IMR-90 (cell line): Measurements from ENCODE around the gene C5orf58. TPM values are rescaled to one million over a fixed set of nuclear protein-coding genes. Genes with fewer than 3 reads are reported as not detected.

Source experiments
- ATAC-seq: fragments of 200-7000 bp; cut with Tn5 transposase; 2 replicates; pipeline ENCODE4 v1.9.1; 2020; ENCODE audit warnings: low read depth, mild to moderate bottlenecking, moderate library complexity
- BruUV-seq: library from RNA; stranded (reverse); fragments of 400-500 nt; replicated peaks from 2 replicates; lab custom pipeline; 2021; lab: Mats Ljungman, UMichigan
- CTCF ChIA-PET: fragments of 300-600 bp; formaldehyde crosslinking; extraction: SDS; loops from one replicate; lab custom pipeline; 2021; ENCODE audit warnings: antibody characterized with exemption; lab: Yijun Ruan, JAX
- POLR2A ChIA-PET: fragments of 300-600 bp; sonication (Branson Sonifier 250); formaldehyde crosslinking; loops from one replicate; lab custom pipeline; 2022; ENCODE audit warnings: antibody characterized with exemption; ENCODE audit not compliant: unreplicated experiment; lab: Charles Lee
- DNase-seq: peaks from one replicate; pipeline ENCODE4 v3.0.0; 2013
- H2AFZ ChIP-seq: replicated peaks from 2 replicates; pipeline ENCODE3; 2013; ENCODE audit warnings: low read length, mild to moderate bottlenecking; ENCODE audit not compliant: poor library complexity
- H2AK5ac ChIP-seq: 2 replicates; pipeline ENCODE4 v1.6.1; 2013; ENCODE audit warnings: low read depth, low read length, inconsistent platforms
- H2AK9ac ChIP-seq: replicated peaks from 2 replicates; pipeline ENCODE3; 2013; ENCODE audit warnings: mild to moderate bottlenecking, low read depth, low read length, moderate library complexity; ENCODE audit not compliant: poor library complexity
- H2BK120ac ChIP-seq: 2 replicates; pipeline ENCODE4 v1.6.1; 2013; ENCODE audit warnings: low read depth, low read length, inconsistent platforms
- H2BK15ac ChIP-seq: 3 replicates; pipeline ENCODE4 v1.6.1; 2013; ENCODE audit warnings: low read depth, low read length, inconsistent platforms
- H2BK20ac ChIP-seq: 2 replicates; pipeline ENCODE4 v1.6.1; 2013; ENCODE audit warnings: low read depth, mild to moderate bottlenecking, inconsistent platforms, low read length, moderate library complexity
- H2BK5ac ChIP-seq: 2 replicates; pipeline ENCODE4 v1.6.1; 2013; ENCODE audit warnings: mild to moderate bottlenecking, low read depth, low read length, inconsistent platforms; ENCODE audit not compliant: poor library complexity, severe bottlenecking
- H3K14ac ChIP-seq: replicated peaks from 2 replicates; pipeline ENCODE4 v1.6.1; 2013; ENCODE audit warnings: low read depth, low read length, inconsistent platforms
- H3K18ac ChIP-seq: 2 replicates; pipeline ENCODE4 v1.6.1; 2013; ENCODE audit warnings: low read depth, low read length, control low read depth
- H3K23ac ChIP-seq: 2 replicates; pipeline ENCODE4 v1.6.1; 2013; ENCODE audit warnings: low read depth, low read length, inconsistent platforms
- H3K27ac ChIP-seq: 2 replicates; pipeline ENCODE4 v1.5.1; 2013; ENCODE audit warnings: mild to moderate bottlenecking, control low read depth, low read length; ENCODE audit not compliant: insufficient read depth
- H3K27me3 ChIP-seq: 2 replicates; pipeline ENCODE4 v1.6.1; 2013; ENCODE audit warnings: low read length; ENCODE audit not compliant: control insufficient read depth, insufficient read depth
- H3K36me3 ChIP-seq: 2 replicates; pipeline ENCODE4 v1.6.1; 2013; ENCODE audit warnings: low read length, mixed read lengths; ENCODE audit not compliant: control insufficient read depth, insufficient read depth
- H3K4ac ChIP-seq: 2 replicates; pipeline ENCODE4 v1.6.1; 2013; ENCODE audit warnings: low read depth, low read length, inconsistent platforms
- H3K4me1 ChIP-seq: 2 replicates; pipeline ENCODE4 v1.6.1; 2013; ENCODE audit warnings: low read length, mixed read lengths; ENCODE audit not compliant: control insufficient read depth, insufficient read depth
- H3K4me2 ChIP-seq: 2 replicates; pipeline ENCODE4 v1.6.1; 2013; ENCODE audit warnings: low read depth, mild to moderate bottlenecking, control low read depth, low read length, moderate library complexity
- H3K4me3 ChIP-seq: 2 replicates; pipeline ENCODE4 v1.5.1; 2013; ENCODE audit warnings: low read depth, mild to moderate bottlenecking, control low read depth, low read length, moderate library complexity; ENCODE audit not compliant: insufficient read depth
- H3K56ac ChIP-seq: 2 replicates; pipeline ENCODE4 v1.6.1; 2013; ENCODE audit warnings: low read length, inconsistent platforms; ENCODE audit not compliant: insufficient read depth; ENCODE audit errors: extremely low read depth
- H3K79me1 ChIP-seq, 2 experiments: 2 replicates each; pipeline ENCODE4 v1.6.1; 2013; ENCODE audit warnings: low read length in 2 of 2, inconsistent platforms in 1 of 2, low read depth in 1 of 2
- H3K9ac ChIP-seq: 2 replicates; pipeline ENCODE4 v1.6.1; 2013; ENCODE audit warnings: low read depth, low read length, control low read depth
- H3K9me1 ChIP-seq: 2 replicates; pipeline ENCODE4 v1.6.1; 2013; ENCODE audit warnings: low read length, inconsistent platforms; ENCODE audit not compliant: insufficient read depth
- H3K9me3 ChIP-seq: 2 replicates; pipeline ENCODE4 v1.6.1; 2013; ENCODE audit warnings: low read length; ENCODE audit not compliant: control insufficient read depth, insufficient read depth
- H4K20me1 ChIP-seq: 2 replicates; pipeline ENCODE4 v1.6.1; 2013; ENCODE audit warnings: low read length, inconsistent platforms; ENCODE audit not compliant: insufficient read depth
- H4K5ac ChIP-seq: 2 replicates; pipeline ENCODE4 v1.6.1; 2013; ENCODE audit warnings: mild to moderate bottlenecking, low read depth, low read length, control low read depth
- H4K8ac ChIP-seq, 2 experiments: 2 replicates each; pipeline ENCODE4 v1.6.1; 2013; ENCODE audit warnings: low read depth in 2 of 2, low read length in 2 of 2, control low read depth in 1 of 2, inconsistent platforms in 1 of 2
- H4K91ac ChIP-seq: 2 replicates; pipeline ENCODE4 v1.6.1; 2013; ENCODE audit warnings: low read depth, low read length, inconsistent platforms; ENCODE audit not compliant: insufficient read depth
- FOS ChIP-seq: fragments of 150-350 bp; IDR thresholded peaks from 2 replicates; pipeline ENCODE4 v1.6.1; 2016; ENCODE audit warnings: low read depth, low read length
- MAFK ChIP-seq: IDR thresholded peaks from 2 replicates; pipeline ENCODE4 v1.6.1; 2012; ENCODE audit warnings: low read depth, low read length, improper control_type of control experiment
- MXI1 ChIP-seq: IDR thresholded peaks from 2 replicates; pipeline ENCODE4 v1.6.1; 2012; ENCODE audit warnings: low read depth, mild to moderate bottlenecking, low read length, moderate library complexity, borderline replicate concordance
- NFE2L2 ChIP-seq: fragments of 150-350 bp; IDR thresholded peaks from 2 replicates; pipeline ENCODE4 v1.6.1; 2016; ENCODE audit warnings: low read depth, mild to moderate bottlenecking, low read length
- RAD21 ChIP-seq: IDR thresholded peaks from 2 replicates; pipeline ENCODE4 v1.6.1; 2012; ENCODE audit warnings: low read length, improper control_type of control experiment
- WGBS, 2 experiments: methylation state at CpG; one replicate each; pipeline versions ENCODE4 v1.1.5 to v1.1.7; 2013; ENCODE audit warnings: missing lambda C conversion rate in 2 of 2; ENCODE audit not compliant: insufficient read length in 1 of 2; ENCODE audit errors: extremely low coverage in 2 of 2; 5-methylcytosine and 5-hydroxymethylcytosine counted together
- dilution Hi-C: fragments of 300-500 bp; cut with HindIII; formaldehyde crosslinking; loops from one replicate; pipeline ENCODE4 v1.14.3; 2018; ENCODE audit warnings: low sequenced_read_pairs; ENCODE audit not compliant: unreplicated experiment
- in situ Hi-C: fragments of 300-500 bp; cut with MboI; formaldehyde crosslinking; loops from 3 replicates; pipeline ENCODE4 v1.14.3; 2019; ENCODE audit warnings: low sequenced_read_pairs, inconsistent platforms, mixed read lengths
- intact Hi-C: fragments of 100-400 bp; cut with micrococcal nuclease; formaldehyde crosslinking; loops from 2 replicates; pipeline ENCODE4 v1.10.0; 2022
- polyA plus RNA-seq, 3 experiments: library from polyadenylated mRNA; depleted of rRNA; stranded (reverse); fragments of >200 nt; gene quantifications; 2 replicates each; pipeline ENCODE4 v1.2.3, GENCODE V29; 2012; ENCODE audit warnings: low replicate concordance in 1 of 3
- total RNA-seq: library from RNA; depleted of rRNA; stranded (reverse); fragments of >200 nt; gene quantifications from 2 replicates; pipeline ENCODE4 v1.2.3, GENCODE V29; 2012
- TF ChIP-seq, protein P1 (sequence below): conservative IDR thresholded peaks from 2 replicates; pipeline ENCODE4 v1.5.1; 2012; ENCODE audit warnings: mild to moderate bottlenecking, low read depth, low read length, improper control_type of control experiment

Gene C5orf58
- total and polyA plus RNA-seq, 2 of the 4 experiments (the other 2 are of a cell fraction) = not detected

DNA sequence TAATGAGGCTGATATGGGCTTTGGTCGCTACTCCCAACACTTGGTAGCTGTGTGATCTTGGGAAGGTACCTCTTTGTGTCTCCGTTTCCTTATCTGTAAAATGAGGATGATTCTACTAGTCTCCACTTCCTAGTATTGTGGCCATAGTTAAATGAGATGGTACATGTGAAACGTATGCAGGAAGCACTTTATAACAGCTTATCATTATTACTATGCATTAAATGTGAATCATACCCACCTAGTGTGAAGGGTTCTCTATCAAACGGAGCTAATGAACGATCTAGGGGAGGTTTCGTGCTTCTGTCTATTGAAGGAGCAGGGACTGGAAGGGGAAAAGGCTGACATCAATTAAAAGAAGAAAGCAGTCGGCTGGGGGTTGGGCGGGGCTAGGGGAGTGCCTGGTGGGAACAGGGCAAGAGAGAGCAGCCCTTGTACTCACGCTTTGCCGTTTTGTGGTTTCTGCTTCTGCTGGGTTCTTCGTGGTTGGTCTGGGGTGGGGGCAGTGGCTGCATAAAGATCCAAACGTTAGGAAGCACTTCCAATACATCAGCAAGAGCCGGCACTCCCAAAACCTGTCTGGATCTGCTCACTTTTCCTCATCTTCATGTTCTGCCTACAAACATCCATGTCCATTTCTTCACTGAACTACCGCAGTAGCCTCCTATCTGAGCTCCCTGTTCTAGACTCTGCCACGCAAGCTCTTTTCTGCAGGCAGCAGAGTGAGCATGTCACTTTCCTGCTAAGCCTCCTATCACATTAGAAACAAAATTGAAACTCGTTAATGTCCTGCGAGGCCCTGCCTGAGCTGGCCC lies 34.0 kb downstream of the C5orf58 start:
- no peak overlapping the region for H4K91ac ChIP-seq
- H3K9me3 ChIP-seq = no peaks in the 10 kb centered on the region
- no peak overlapping the region for H3K4me3 ChIP-seq
- no peak overlapping the region for H3K56ac ChIP-seq
- H2AK5ac ChIP-seq = no peak overlapping the region
- H4K20me1 ChIP-seq = no peaks in the 10 kb centered on the region
- H3K27me3 ChIP-seq = peaks cover 4% of the 10 kb centered on the region
- dilution Hi-C loops (no loop called here), in situ Hi-C loops (no loop called here), intact Hi-C loops (loop anchor here (10.0 kb wide), 1 partner anchor 358 kb away; no protein-coding TSS in a partner anchor)
- H3K9me1 ChIP-seq = no peaks in the 10 kb centered on the region
- H3K79me1 ChIP-seq = no peaks in the 10 kb centered on the region
- DNase-seq (no peak), ATAC-seq (no peak)
- no peaks in the 10 kb centered on the region for H3K36me3 ChIP-seq
- H2BK120ac ChIP-seq = no peak overlapping the region
- no peak overlapping the region for H3K4ac ChIP-seq
- no peak overlapping the region for H2AFZ ChIP-seq
- no peak overlapping the region for H2BK5ac ChIP-seq
- 59% methylated on average over 7 of the region's 17 CpGs; no CpG with 5 or more reads in 1 of the 2 experiments for WGBS, 2 experiments
- no peak overlapping the region for H3K14ac ChIP-seq
- TF ChIP-seq MXI1 (no peak), NFE2L2 (no peak), FOS (no peak), MAFK (no peak), RAD21 (no peak)
- TF ChIP-seq, protein P1, sequence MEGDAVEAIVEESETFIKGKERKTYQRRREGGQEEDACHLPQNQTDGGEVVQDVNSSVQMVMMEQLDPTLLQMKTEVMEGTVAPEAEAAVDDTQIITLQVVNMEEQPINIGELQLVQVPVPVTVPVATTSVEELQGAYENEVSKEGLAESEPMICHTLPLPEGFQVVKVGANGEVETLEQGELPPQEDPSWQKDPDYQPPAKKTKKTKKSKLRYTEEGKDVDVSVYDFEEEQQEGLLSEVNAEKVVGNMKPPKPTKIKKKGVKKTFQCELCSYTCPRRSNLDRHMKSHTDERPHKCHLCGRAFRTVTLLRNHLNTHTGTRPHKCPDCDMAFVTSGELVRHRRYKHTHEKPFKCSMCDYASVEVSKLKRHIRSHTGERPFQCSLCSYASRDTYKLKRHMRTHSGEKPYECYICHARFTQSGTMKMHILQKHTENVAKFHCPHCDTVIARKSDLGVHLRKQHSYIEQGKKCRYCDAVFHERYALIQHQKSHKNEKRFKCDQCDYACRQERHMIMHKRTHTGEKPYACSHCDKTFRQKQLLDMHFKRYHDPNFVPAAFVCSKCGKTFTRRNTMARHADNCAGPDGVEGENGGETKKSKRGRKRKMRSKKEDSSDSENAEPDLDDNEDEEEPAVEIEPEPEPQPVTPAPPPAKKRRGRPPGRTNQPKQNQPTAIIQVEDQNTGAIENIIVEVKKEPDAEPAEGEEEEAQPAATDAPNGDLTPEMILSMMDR = no peak
- H2BK15ac ChIP-seq = no peak overlapping the region
- no peak overlapping the region for H2BK20ac ChIP-seq
- no peak overlapping the region for H3K27ac ChIP-seq
- no TSS peak for BruUV-seq
- no peak overlapping the region for H4K5ac ChIP-seq
- no peak overlapping the region for H3K4me2 ChIP-seq
- no peak overlapping the region for H2AK9ac ChIP-seq
- CTCF ChIA-PET = interaction anchor here (1.0 kb wide), 2 partner anchors 28 to 159 kb away, joined by 3 read pairs; no protein-coding TSS in a partner anchor
- H3K4me1 ChIP-seq = no peaks in the 10 kb centered on the region
- H4K8ac ChIP-seq = no peak overlapping the region
- H3K9ac ChIP-seq = no peak overlapping the region
- no peak overlapping the region for H3K23ac ChIP-seq
- H3K18ac ChIP-seq = no peak overlapping the region
- POLR2A ChIA-PET = no interaction called here
